AG09309 (cell line): Measurements from ENCODE around the gene ADGRV1.
A peak's percentile ranks its signal among the peaks of the same experiment; 100 is the strongest.

Experiments used
- DNase-seq: peaks from one replicate; pipeline ENCODE4 v3.0.0-alpha.2; 2010; ENCODE audit warnings: low read depth
- H3K4me3 ChIP-seq: 2 replicates; pipeline ENCODE4 v1.5.1; 2011; ENCODE audit warnings: mild to moderate bottlenecking, low read depth, low read length, moderate library complexity; ENCODE audit not compliant: control insufficient read depth
- CTCF ChIP-seq: IDR thresholded peaks from 2 replicates; pipeline ENCODE4 v1.5.1; 2011; ENCODE audit warnings: mild to moderate bottlenecking, low read depth, low read length, inconsistent platforms; ENCODE audit not compliant: insufficient read depth, control insufficient read depth; ENCODE audit errors: missing control alignments

Gene ADGRV1

GRCh38 chr5:90930062-90930461 lies 371.5 kb downstream of the ADGRV1 start:
- no peak for DNase-seq
- H3K4me3 ChIP-seq: no peak overlapping the region

GRCh38 chr5:90930756-90931431 lies 372.3 kb downstream of the ADGRV1 start:
- no peak overlapping the region for H3K4me3 ChIP-seq
- DNase-seq: no peak
- TF ChIP-seq CTCF: no peak

More at GRCh38 chr5:90930062-90930461, 371.5 kb downstream of the ADGRV1 start:
- no peak for TF ChIP-seq CTCF

- peak; percentile 80 for TF ChIP-seq CTCF
- DNase-seq: peak; percentile 37
- no peak overlapping the region for H3K4me3 ChIP-seq
These were observed 373.6 kb downstream of the ADGRV1 start for GRCh38 chr5:90932052-90932699.

GRCh38 chr5:90933298-90933697 lies 374.7 kb downstream of the ADGRV1 start:
- DNase-seq: no peak
- no peak overlapping the region for H3K4me3 ChIP-seq
- no peak for TF ChIP-seq CTCF

GRCh38 chr5:90934091-90934719 lies 375.6 kb downstream of the ADGRV1 start:
- H3K4me3 ChIP-seq: no peak overlapping the region
- DNase-seq: no peak
- no peak for TF ChIP-seq CTCF

- no peak for DNase-seq
- TF ChIP-seq CTCF: no peak
- H3K4me3 ChIP-seq: no peak overlapping the region
These were observed 376.1 kb downstream of the ADGRV1 start for GRCh38 chr5:90934738-90935137.
